Vagina (tissue), 2 donors: ENCODE data around the gene CDAN1.

Experiments used
- POLR2A ChIP-seq, 2 donors: fragments of 450-650 bp; IDR thresholded peaks; one replicate each; pipeline ENCODE4 v1.6.1; 2017; ENCODE audit warnings: antibody characterized with exemption in 2 of 2, mild to moderate bottlenecking in 2 of 2, moderate library complexity in 2 of 2
- POLR2AphosphoS5 ChIP-seq, 2 donors: sonication (generic); formaldehyde crosslinking; IDR thresholded peaks; one replicate each; pipeline ENCODE4 v1.9.0; 2017; ENCODE audit warnings: antibody characterized with exemption in 2 of 2, mild to moderate bottlenecking in 2 of 2, low read depth in 1 of 2; ENCODE audit not compliant: insufficient read depth in 1 of 2
- TF ChIP-seq, protein P1 (sequence below), 3 experiments: fragments of 450-650 bp in 2 of 3; fragments of 200-600 bp in 1 of 3; sonication (generic) in 1 of 3; IDR thresholded peaks; one replicate each; pipeline ENCODE4 v1.5.1; 2017 to 2019; ENCODE audit warnings: antibody characterized with exemption in 3 of 3, mild to moderate bottlenecking in 2 of 3, moderate library complexity in 2 of 3

DNA sequence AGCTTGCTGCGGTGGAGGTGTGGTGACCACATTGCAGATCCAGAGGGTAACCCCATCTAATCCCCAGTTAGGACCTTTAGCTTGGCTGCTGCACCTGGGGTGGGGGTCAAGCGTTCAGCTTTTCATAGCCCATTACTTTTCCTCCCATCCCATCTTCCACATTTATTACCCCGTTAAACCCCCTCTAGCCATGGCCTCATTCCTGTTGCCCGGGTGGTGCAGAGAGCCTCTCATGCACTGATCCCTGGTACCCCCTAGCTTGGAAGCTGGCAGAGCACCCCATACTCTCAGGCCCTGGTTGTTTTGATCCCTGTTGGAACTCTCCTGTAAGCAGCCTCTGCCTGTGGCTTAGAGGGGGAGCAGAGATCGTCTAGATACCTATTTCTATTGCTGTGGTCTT lies 20.8 kb downstream of the CDAN1 start:
- TF ChIP-seq, protein P1, sequence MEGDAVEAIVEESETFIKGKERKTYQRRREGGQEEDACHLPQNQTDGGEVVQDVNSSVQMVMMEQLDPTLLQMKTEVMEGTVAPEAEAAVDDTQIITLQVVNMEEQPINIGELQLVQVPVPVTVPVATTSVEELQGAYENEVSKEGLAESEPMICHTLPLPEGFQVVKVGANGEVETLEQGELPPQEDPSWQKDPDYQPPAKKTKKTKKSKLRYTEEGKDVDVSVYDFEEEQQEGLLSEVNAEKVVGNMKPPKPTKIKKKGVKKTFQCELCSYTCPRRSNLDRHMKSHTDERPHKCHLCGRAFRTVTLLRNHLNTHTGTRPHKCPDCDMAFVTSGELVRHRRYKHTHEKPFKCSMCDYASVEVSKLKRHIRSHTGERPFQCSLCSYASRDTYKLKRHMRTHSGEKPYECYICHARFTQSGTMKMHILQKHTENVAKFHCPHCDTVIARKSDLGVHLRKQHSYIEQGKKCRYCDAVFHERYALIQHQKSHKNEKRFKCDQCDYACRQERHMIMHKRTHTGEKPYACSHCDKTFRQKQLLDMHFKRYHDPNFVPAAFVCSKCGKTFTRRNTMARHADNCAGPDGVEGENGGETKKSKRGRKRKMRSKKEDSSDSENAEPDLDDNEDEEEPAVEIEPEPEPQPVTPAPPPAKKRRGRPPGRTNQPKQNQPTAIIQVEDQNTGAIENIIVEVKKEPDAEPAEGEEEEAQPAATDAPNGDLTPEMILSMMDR (IDR thresholded peaks at IDR 0.05): no peak
- TF ChIP-seq POLR2AphosphoS5 (IDR thresholded peaks at IDR 0.05; ENCODE audit: insufficient read depth in 1 of 2, low read depth in 1 of 2) (no peak), POLR2A (IDR thresholded peaks at IDR 0.05) (no peak)
